H9 (cell line): ENCODE data around the gene HOXC6. TPM values are rescaled to one million over a fixed set of nuclear protein-coding genes. Genes with fewer than 3 reads are reported as not detected.

Experiments used
- DNase-seq: peaks from one replicate; pipeline ENCODE4 v3.0.0-alpha.2; 2017
- H2AFZ ChIP-seq: one replicate; pipeline ENCODE4 v1.6.1; 2013; ENCODE audit warnings: mild to moderate bottlenecking, low read length, control low read depth, moderate library complexity
- H2AK5ac ChIP-seq: 2 replicates; pipeline ENCODE4 v1.6.1; 2013; ENCODE audit warnings: low read length, control low read depth, mixed read lengths; ENCODE audit not compliant: insufficient read length
- H2BK120ac ChIP-seq: one replicate; pipeline ENCODE4 v1.6.1; 2013; ENCODE audit warnings: low read depth, mild to moderate bottlenecking, low read length, control low read depth, inconsistent platforms; ENCODE audit not compliant: poor library complexity, severe bottlenecking
- H2BK12ac ChIP-seq: 2 replicates; pipeline ENCODE4 v1.6.1; 2013; ENCODE audit warnings: low read length, control low read depth, mixed read lengths, low read depth; ENCODE audit not compliant: insufficient read length
- H2BK15ac ChIP-seq: 2 replicates; pipeline ENCODE4 v1.6.1; 2013; ENCODE audit warnings: low read depth, low read length, control low read depth
- H2BK20ac ChIP-seq: one replicate; pipeline ENCODE4 v1.6.1; 2013; ENCODE audit warnings: low read depth, mild to moderate bottlenecking, low read length, control low read depth, inconsistent platforms; ENCODE audit not compliant: poor library complexity, severe bottlenecking
- H2BK5ac ChIP-seq: 2 replicates; pipeline ENCODE4 v1.6.1; 2013; ENCODE audit warnings: low read length, control low read depth, mixed read lengths; ENCODE audit not compliant: insufficient read length
- H3K14ac ChIP-seq: 2 replicates; pipeline ENCODE4 v1.6.1; 2013; ENCODE audit warnings: low read length, control low read depth; ENCODE audit not compliant: insufficient read depth
- H3K18ac ChIP-seq: 2 replicates; pipeline ENCODE4 v1.6.1; 2013; ENCODE audit warnings: low read depth, mild to moderate bottlenecking, mixed read lengths, low read length, control low read depth; ENCODE audit not compliant: insufficient read length
- H3K23ac ChIP-seq: 2 replicates; pipeline ENCODE4 v1.6.1; 2013; ENCODE audit warnings: low read length, control low read depth, mixed read lengths, low read depth; ENCODE audit not compliant: insufficient read length
- H3K23me2 ChIP-seq: 2 replicates; pipeline ENCODE4 v1.6.1; 2013; ENCODE audit warnings: low read depth, mild to moderate bottlenecking, mixed read lengths, low read length, control low read depth; ENCODE audit not compliant: insufficient read length, poor library complexity, severe bottlenecking
- H3K27ac ChIP-seq: 2 replicates; pipeline ENCODE4 v1.5.1; 2013; ENCODE audit warnings: low read length, control low read depth, mixed read lengths, low read depth; ENCODE audit not compliant: insufficient read length
- H3K27me3 ChIP-seq: 2 replicates; pipeline ENCODE4 v1.6.1; 2013; ENCODE audit warnings: low read length, control low read depth, inconsistent platforms; ENCODE audit not compliant: insufficient read depth
- H3K4ac ChIP-seq: 2 replicates; pipeline ENCODE4 v1.6.1; 2013; ENCODE audit warnings: low read depth, mild to moderate bottlenecking, control low read depth, inconsistent platforms, low read length, moderate library complexity
- H3K4me1 ChIP-seq: 2 replicates; pipeline ENCODE4 v1.6.1; 2013; ENCODE audit warnings: low read length, control low read depth, inconsistent platforms; ENCODE audit not compliant: insufficient read depth
- H3K4me2 ChIP-seq: 2 replicates; pipeline ENCODE4 v1.6.1; 2013; ENCODE audit warnings: low read length, control low read depth, mixed read lengths; ENCODE audit not compliant: insufficient read length, insufficient read depth
- H3K56ac ChIP-seq: 2 replicates; pipeline ENCODE4 v1.6.1; 2013; ENCODE audit warnings: low read depth, mild to moderate bottlenecking, mixed read lengths, low read length, control low read depth; ENCODE audit not compliant: insufficient read length
- H3K79me1 ChIP-seq: 2 replicates; pipeline ENCODE4 v1.6.1; 2013; ENCODE audit warnings: low read depth, mild to moderate bottlenecking, moderate library complexity, low read length, control low read depth, inconsistent platforms; ENCODE audit not compliant: insufficient read depth, poor library complexity, severe bottlenecking
- H3K79me2 ChIP-seq: 2 replicates; pipeline ENCODE4 v1.6.1; 2013; ENCODE audit warnings: low read length, control low read depth, inconsistent platforms; ENCODE audit not compliant: insufficient read depth
- H3K9ac ChIP-seq: 2 replicates; pipeline ENCODE4 v1.6.1; 2013; ENCODE audit warnings: low read length, control low read depth, mixed read lengths; ENCODE audit not compliant: insufficient read length; ENCODE audit errors: extremely low read depth
- H3K9me3 ChIP-seq: one replicate; pipeline ENCODE4 v1.6.1; 2013; ENCODE audit warnings: low read depth, low read length, inconsistent platforms; ENCODE audit not compliant: control insufficient read depth
- H3T11ph ChIP-seq: one replicate; pipeline ENCODE4 v1.6.1; 2013; ENCODE audit warnings: mild to moderate bottlenecking, low read length, control low read depth, inconsistent platforms
- H4K20me1 ChIP-seq: one replicate; pipeline ENCODE4 v1.6.1; 2013; ENCODE audit not compliant: control insufficient read depth, insufficient read length, insufficient read depth
- H4K5ac ChIP-seq: 2 replicates; pipeline ENCODE4 v1.6.1; 2013; ENCODE audit warnings: low read depth, mild to moderate bottlenecking, mixed read lengths, low read length, control low read depth; ENCODE audit not compliant: insufficient read length
- H4K8ac ChIP-seq: replicated peaks from 2 replicates; pipeline ENCODE4 v1.6.1; 2013; ENCODE audit warnings: low read length, control low read depth, mixed read lengths, low read depth; ENCODE audit not compliant: insufficient read length
- H4K91ac ChIP-seq: 2 replicates; pipeline ENCODE4 v1.6.1; 2013; ENCODE audit warnings: low read depth, mild to moderate bottlenecking, moderate library complexity, mixed read lengths, low read length, control low read depth; ENCODE audit not compliant: insufficient read length
- H3K27ac Mint-ChIP-seq, 3 experiments: 2 replicates in 2 of 3; 3 replicates in 1 of 3; pipeline ENCODE4 v1.8.0; 2020 to 2021; ENCODE audit warnings: mixed read lengths in 3 of 3, mild to moderate bottlenecking in 1 of 3, moderate library complexity in 1 of 3
- H3K27me3 Mint-ChIP-seq: 2 replicates; pipeline ENCODE4 v1.8.0; 2021; ENCODE audit warnings: low read depth, mild to moderate bottlenecking, moderate library complexity, mixed read lengths
- H3K36me3 Mint-ChIP-seq, 3 experiments: 2 replicates in 2 of 3; 3 replicates in 1 of 3; pipeline ENCODE4 v1.8.0; 2020 to 2021; ENCODE audit warnings: low read depth in 3 of 3, mixed read lengths in 3 of 3; ENCODE audit not compliant: insufficient read depth in 1 of 3
- H3K4me1 Mint-ChIP-seq, 2 experiments: 2 replicates each; pipeline ENCODE4 v1.8.0; 2020; ENCODE audit warnings: mixed read lengths in 2 of 2
- H3K4me3 Mint-ChIP-seq, 2 experiments: 2 replicates in 1 of 2; 3 replicates in 1 of 2; pipeline ENCODE4 v1.8.0; 2020 to 2021; ENCODE audit warnings: mild to moderate bottlenecking in 2 of 2, mixed read lengths in 2 of 2, moderate library complexity in 1 of 2
- H3K9me3 Mint-ChIP-seq, 2 experiments: 2 replicates in 1 of 2; 3 replicates in 1 of 2; pipeline ENCODE4 v1.8.0; 2020; ENCODE audit warnings: mild to moderate bottlenecking in 2 of 2, mixed read lengths in 2 of 2, moderate library complexity in 1 of 2
- WGBS: extraction: QIAGEN DNeasy Blood & Tissue Kit; methylation state at CpG from one replicate; pipeline ENCODE4 v1.1.7; 2013; ENCODE audit warnings: missing lambda C conversion rate, low lambda C conversion rate, mixed read lengths; ENCODE audit not compliant: insufficient read length; ENCODE audit errors: extremely low coverage; 5-methylcytosine and 5-hydroxymethylcytosine counted together
- total RNA-seq: library from RNA; stranded (reverse); gene quantifications from 2 replicates; pipeline ENCODE4 v1.2.1, GENCODE V29; 2021
- TF ChIP-seq, protein P1 (sequence below): fragments of 200-600 bp; sonication (generic); conservative IDR thresholded peaks from 3 replicates; pipeline ENCODE4 v1.8.0; 2021; ENCODE audit warnings: antibody characterized with exemption, mild to moderate bottlenecking

HOXC6 gene
- total RNA-seq, 1 experiment from 2014 or later: not detected

DNA sequence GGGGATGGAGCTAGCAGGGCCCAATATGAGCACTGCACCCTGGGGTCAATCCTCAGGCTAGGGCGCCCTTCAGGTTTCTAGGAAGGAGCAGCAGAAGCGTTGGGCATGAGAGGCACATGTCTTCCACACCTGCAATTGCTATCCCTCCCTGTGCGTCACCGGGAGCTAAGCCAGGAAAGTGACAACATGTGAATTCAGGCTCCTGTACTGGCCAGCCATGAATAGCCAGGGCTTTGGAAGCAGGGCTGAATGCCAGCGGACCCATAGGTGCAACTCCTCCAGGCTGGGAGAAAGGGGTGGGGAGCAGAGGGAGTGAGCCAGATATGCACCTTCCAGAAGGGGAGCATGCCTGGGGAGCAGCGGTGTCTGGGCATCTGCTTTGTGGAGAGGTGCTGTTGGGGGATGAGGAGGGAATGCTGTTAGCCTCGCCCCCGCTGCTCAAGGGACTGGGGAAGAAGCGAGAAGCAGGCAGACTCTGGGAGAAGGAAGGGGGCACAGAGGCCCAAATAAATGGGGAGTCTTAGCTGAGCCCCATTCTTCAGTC is 10.7 kb downstream of the HOXC6 start:
- Histone ChIP-seq H4K20me1 (no peaks in the 10 kb centered on the region), H3K79me1 (no peaks in the 10 kb centered on the region), H3K27ac (no peak overlapping the region), H2BK120ac (no peak overlapping the region), H4K8ac (no peak overlapping the region), H3K56ac (no peak overlapping the region), H3K23ac (no peak overlapping the region), H3K4me1 (no peaks in the 10 kb centered on the region), H2BK15ac (no peak overlapping the region), H4K91ac (no peak overlapping the region), H2BK5ac (no peak overlapping the region), H3K14ac (no peak overlapping the region), H3K9ac (no peak overlapping the region), H3K4ac (no peak overlapping the region), H2AFZ (no peak overlapping the region), H3K9me3 (no peaks in the 10 kb centered on the region), H4K5ac (no peak overlapping the region), H3K23me2 (no peaks in the 10 kb centered on the region), H2BK20ac (no peak overlapping the region), H3K18ac (no peak overlapping the region), H3K27me3 (peaks cover 100% of the 10 kb centered on the region), H3K79me2 (no peaks in the 10 kb centered on the region), H2BK12ac (no peak overlapping the region), H3T11ph (no peak overlapping the region), H2AK5ac (no peak overlapping the region), H3K4me2 (no peak overlapping the region)
- Mint-ChIP-seq H3K27ac (no peak overlapping the region), H3K36me3 (peaks cover 0 to 4% (median 0%) of the 10 kb centered on the region in 3 experiments; a peak in 2 of 7 replicates), H3K27me3 (peaks cover 100% of the 10 kb centered on the region), H3K9me3 (peaks cover 7 to 8% of the 10 kb centered on the region in 2 experiments; a peak in 4 of 5 replicates), H3K4me3 (no peak overlapping the region), H3K4me1 (peaks cover 3 to 9% of the 10 kb centered on the region in 2 experiments; a peak in 3 of 4 replicates)
- no peak for DNase-seq
- no CpG with 5 or more reads among the region's 9 CpGs for WGBS
- TF ChIP-seq, protein P1, sequence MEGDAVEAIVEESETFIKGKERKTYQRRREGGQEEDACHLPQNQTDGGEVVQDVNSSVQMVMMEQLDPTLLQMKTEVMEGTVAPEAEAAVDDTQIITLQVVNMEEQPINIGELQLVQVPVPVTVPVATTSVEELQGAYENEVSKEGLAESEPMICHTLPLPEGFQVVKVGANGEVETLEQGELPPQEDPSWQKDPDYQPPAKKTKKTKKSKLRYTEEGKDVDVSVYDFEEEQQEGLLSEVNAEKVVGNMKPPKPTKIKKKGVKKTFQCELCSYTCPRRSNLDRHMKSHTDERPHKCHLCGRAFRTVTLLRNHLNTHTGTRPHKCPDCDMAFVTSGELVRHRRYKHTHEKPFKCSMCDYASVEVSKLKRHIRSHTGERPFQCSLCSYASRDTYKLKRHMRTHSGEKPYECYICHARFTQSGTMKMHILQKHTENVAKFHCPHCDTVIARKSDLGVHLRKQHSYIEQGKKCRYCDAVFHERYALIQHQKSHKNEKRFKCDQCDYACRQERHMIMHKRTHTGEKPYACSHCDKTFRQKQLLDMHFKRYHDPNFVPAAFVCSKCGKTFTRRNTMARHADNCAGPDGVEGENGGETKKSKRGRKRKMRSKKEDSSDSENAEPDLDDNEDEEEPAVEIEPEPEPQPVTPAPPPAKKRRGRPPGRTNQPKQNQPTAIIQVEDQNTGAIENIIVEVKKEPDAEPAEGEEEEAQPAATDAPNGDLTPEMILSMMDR: no peak
